ENCODE data around the gene HEXD.
A peak's percentile ranks its signal among the peaks of the same experiment; 100 is the strongest.

HEXD gene

DNA sequence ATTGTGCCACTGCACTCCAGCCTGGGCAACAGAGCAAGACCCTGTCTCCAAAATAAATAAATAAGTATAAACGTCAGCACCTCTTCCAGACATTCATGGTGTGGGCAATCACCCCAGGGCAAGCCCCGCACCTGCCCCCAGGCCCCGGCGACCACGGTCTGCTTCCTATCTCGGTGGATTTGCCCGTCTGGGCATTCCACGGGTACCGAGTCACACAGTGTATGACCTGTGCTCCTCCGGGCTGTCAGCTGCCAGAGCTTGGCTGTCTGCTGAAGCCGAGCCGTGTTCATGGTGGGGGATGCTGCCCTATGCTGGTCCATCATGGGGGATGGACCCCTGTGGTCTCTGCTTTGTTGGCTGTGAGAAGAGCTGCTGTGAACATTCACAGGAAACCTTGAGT, 17.0 kb downstream of the HEXD start:
- intact Hi-C loops (cut with DNase I): no loop called here

DNA sequence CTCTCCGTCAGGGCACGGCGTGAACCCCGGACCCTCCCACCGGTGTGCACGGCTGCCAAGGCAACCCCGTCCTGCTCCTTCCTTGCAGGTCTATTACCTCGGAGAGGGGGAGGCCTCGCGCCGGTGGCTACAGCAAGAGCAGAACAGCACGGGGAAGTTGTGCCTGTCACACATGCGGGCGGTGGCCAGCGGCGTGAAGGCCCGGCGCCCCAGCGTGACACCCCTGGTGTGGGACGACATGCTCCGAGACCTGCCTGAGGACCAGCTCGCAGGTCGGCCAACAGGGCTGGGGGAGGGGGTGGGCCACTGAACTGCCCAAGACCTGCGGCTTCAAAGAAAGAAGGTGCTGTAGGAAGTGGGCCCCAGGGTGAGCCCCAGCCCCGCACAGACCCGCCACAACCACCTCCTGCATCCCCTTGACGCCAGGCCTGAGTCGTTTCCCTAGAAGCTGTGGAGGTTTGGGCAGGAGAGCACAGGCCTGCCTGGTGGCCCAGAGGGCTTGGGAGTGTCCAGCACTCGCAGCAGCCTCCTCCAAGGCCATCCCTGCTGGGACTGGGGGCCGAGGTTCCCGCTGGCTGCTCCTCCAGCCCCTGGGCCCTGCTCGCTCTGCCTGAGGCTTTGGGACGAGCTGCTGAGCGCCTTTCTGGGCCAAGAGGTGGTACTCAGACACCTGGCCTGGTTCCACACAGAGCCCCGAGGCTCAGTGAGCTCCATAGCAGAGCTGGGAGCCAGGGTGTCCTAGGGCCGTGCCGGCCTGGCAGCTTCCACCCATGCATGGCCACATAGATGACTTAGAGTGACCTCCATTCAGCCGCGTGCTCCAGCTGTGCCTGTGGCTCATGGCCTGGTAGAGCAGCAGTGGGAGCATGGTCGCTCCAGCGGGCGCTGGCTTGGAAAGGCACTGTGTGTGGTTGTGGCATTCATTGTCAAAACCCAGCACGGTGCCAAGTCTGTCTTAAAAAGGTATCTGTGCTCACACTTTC, 17.7 kb downstream of the HEXD start:
- intact Hi-C loops (cut with DNase I): no loop called here
- no peak for DNase-seq

More for the DNA sequence above, 17.0 kb downstream of the HEXD start:
- DNase-seq: no peak

DNA sequence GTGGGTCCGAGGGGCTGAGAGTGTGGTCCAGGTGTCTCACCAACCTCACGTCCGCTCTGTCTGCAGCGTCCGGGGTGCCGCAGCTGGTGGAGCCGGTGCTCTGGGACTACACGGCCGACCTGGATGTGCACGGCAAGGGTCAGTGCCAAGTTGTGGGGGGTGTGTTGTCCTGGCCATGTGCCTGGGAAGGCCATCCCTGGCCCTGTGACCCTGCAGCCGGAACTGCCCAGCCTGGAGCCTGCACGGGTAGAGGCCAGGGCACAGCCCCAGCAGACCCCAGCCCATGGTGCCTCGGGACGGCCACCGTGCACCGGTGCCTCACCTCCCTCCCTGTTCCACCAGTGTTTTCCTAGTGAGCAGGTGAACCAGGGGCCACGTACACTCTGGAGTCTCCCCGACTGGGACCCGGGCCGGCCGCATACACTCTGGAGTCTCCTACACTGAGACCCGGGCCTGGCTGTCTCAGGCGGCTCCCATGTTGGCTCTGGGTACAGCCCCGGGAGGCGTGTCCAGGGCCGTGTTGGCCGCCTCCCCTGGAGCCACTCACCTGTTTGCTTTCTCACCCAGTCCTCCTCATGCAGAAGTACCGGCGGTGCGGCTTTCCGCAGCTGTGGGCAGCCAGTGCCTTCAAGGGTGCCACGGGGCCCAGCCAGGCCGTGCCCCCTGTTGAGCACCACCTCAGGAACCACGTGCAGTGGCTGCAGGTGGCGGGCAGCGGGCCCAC, 18.6 kb downstream of the HEXD start:
- DNase-seq: no peak
- intact Hi-C loops (cut with DNase I): no loop called here

DNA sequence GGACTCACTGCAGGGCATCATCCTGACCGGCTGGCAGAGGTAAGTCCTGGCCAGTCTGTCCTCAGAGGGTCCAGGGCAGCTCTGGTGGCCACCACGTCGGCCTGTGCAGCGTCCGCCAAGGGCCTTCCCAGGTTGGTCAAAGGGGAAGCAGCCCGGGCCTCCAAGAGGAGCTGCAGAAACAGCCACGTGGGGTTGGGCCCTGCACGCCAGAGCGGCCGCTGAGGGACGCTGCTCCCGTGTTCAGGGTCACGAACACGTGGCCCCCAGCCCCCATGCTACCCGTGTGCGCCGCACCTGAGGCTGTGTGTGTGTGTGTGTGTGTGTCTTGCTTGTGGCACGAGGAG, 19.1 kb downstream of the HEXD start:
- DNase-seq: no peak
- intact Hi-C loops (cut with DNase I): no loop called here

DNA sequence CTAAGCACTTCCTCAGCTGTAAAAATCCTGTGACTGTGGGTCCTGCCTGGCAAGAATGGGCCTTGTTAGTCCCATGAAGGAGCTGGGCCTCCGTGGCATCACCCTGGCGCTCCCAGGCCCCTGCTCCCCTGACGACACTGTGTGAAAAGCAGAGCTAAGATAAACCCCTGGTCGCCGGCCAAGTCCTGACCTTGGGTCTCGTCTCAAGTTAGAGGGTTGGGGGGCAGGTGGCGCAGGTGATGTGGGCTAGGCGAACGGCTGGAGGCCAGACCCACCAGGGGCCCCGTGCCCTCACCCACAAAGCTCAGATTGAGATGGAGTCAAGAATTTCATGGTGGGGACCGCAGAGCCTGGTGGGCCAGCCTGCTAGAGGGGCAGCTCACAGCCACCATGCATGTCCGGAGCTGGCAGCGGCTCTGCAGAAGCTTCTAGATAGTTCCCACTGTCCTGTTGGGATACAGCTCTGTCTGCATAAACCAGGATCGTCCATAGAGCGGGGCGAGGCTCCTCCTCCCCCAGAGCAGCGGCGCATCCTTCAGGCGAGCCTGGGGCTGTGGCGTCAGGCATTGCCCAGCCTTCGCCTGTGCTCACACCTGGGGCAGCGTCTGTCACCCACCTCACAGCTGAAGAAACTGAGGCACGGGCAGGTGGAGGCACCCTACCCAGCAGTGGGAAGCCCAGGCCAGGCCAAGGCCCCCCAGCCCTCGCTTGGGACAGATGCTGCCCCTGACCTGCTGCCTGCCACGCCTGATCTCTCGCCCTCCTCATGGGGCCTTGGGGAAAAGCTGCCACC, 20.4 kb downstream of the HEXD start:
- no peak for DNase-seq
- intact Hi-C loops (cut with DNase I): no loop called here

DNA sequence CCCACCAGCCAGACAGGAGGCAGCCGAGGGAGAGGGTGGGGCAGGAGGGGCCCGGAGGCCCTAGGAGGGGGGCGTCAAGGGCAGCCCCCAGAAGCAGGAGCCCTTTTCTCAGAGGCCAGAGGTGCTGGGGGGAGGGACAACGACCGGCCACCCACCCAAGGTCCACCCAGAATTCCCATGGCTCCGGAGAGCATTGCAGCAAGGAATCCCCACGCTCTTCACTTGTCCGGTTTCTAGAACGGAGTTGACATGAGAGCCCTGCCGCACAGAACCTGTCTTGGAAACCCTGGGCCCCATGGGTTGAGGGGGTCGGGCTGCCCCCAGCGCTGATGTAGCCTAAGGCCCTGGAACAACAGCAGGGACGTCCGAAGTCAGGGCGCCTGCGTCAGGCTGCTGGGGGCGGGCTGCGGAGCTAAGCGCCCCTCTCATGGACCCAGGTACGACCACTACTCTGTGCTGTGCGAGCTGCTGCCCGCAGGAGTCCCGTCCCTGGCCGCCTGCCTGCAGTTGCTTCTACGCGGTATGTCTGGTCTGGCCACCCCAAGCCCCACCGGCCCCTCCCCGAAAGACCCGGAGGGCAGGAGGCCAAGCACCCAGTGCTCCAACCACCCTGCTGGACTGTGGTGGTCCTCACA, 21.2 kb downstream of the HEXD start:
- intact Hi-C loops (cut with DNase I): no loop called here
- no peak for DNase-seq

DNA sequence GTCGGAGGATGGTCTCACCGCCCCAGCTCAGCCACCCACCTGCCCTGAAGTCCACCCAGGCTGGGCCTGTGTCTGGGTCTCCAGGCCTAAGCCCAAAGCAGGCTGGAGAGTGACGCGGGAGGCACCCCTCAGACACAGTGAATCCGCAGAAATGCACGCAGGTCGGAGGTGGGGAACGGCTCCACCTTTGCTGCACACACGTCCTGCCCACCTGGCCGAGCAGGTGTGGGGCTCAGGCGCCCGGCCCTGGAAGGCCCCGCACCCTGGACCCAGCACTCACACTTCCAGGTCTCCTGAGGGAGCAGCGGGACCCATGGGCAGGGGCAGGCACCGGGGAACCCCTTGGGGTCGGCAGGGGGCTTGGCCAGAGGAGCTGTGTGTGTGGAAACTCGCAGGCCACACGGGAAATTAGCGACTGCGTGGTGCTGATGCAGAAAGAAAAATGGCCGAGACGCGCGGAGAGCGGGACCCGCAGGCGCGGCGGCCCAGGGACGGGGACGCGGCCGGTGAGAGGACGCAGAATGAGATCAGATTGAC, 21.8 kb downstream of the HEXD start:
- intact Hi-C loops (cut with DNase I): no loop called here
- DNase-seq: no peak

DNA sequence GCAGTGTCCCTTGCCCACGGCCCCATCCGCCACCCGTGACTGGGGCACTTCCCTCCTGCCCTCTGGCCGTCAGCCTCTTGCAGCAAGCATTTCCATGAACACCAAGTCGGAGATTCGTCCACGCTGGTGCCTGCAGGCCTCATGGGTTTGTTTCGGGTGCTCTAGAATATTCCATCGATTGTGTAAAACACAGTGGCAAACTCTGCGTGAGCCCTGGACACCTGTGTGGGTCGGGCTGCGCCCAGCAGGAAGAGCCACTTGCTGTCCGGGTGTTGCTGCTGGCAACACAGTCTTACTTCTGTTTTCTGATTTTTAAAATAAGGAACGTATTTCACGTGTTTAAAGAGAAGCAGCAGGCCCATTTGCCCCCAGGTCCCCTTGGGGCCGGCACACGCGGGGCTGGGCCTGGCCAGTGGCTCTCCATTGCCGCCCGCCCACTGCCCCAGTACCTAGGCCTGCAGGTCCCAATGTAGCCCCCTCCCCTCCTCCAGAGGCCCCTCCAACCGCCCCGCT, 22.4 kb downstream of the HEXD start:
- no peak for DNase-seq
- intact Hi-C loops (cut with DNase I): no loop called here

DNA sequence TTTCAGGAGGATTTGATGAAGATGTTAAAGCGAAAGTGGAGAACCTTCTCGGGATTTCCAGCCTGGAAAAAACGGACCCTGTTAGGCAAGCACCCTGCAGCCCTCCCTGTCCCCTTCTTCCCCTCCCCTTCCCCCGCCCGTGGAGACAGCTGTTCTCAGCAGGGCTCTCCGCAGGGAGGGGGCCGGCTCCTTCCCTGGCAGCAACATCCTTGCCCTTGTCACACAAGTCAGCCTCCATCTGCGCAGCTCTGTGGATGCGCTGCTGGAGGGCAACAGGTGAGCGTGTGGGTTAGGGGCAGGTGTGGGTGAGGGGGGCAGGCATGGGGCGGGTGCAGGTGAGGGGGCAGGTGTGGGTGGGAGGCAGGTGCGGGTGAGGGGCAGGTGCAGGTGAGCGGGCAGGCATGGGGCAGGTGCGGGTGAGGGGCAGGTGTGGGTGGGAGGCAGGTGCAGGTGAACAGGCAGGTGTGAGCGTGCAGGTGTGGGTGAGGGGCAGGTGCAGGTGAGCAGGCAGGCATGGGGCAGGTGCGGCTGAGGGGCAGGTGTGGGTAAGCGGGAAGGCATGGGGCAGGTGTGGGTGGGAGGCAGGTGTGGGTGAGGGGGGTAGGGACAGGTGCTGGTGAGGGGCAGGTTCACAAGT, 23.0 kb downstream of the HEXD start:
- intact Hi-C loops (cut with DNase I): no loop called here
- DNase-seq: peak in 28 of 42 donors; percentile 21 to 86 (median 62)

DNA sequence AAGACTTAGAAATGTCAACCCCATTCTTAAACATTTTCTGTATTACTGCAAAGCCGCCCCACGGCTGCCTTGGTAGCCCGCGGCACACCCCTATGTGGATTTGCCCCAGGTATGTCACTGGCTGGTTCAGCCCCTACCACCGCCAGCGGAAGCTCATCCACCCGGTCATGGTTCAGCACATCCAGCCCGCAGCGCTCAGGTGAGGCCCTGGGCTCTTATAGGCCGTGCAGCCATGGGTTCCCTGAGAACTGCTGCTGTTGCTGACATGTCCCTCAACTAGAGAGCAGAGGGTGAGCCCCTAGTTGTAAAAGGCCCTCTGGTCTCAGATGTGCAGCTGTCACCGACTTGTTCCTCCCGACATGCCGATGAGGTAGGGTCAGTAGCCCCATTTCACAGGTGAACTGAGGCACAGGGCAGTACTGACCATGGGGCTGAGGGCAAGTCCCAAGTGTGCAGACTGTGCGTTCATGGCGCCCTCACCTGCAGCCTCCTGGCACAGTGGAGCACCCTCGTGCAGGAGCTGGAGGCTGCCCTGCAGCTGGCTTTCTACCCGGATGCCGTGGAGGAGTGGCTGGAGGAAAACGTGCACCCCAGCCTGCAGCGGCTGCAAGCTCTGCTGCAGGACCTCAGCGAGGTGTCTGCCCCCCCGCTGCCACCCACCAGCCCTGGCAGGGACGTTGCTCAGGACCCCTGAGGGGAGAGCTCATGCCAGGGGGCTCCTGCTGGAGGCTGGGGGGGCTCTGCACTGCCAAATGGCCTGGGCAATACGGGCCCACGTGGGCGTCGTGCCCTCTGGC, 23.7 kb downstream of the HEXD start:
- DNase-seq: no peak
- intact Hi-C loops (cut with DNase I): no loop called here

DNA sequence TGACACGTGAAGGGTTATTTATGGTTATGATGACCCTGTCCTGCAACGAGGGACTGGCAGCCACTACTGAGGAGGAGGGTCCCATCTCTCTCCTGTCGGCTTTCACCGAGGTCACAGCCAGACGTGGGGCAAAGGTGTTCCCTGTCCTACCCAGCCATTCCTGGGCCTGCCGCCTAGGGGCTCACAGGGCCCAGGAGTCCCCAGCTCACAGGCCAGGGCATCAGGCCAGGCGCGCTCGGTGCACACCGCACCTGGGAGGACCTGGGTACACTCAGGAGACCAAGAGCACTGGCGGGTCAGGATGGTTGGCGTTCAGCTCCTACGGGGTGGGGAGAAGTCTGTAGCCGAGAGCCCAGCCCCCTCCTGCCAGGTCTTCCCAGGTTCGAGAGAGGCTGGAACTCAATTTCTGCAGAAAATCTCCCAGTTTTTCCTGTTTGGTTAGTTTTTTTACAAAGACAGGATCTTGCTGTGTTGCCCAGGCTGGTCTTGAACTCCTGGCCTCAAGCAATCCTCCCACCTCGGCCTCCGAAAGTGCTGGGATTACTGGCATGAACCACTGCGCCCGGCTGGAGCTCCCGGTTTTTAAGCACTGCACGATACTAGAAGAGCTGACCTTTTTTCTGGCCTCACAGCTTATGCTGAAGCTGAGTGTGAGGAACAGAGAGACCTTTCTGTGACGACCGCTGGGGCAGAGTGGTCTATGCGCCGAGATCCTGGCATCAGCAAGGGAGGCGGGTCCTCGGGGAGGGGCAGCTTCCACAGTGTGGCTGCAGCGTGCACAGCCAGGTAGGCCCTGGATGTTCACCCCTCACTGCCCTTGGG, 24.7 kb downstream of the HEXD start:
- intact Hi-C loops (cut with DNase I): no loop called here
- DNase-seq: no peak

DNA sequence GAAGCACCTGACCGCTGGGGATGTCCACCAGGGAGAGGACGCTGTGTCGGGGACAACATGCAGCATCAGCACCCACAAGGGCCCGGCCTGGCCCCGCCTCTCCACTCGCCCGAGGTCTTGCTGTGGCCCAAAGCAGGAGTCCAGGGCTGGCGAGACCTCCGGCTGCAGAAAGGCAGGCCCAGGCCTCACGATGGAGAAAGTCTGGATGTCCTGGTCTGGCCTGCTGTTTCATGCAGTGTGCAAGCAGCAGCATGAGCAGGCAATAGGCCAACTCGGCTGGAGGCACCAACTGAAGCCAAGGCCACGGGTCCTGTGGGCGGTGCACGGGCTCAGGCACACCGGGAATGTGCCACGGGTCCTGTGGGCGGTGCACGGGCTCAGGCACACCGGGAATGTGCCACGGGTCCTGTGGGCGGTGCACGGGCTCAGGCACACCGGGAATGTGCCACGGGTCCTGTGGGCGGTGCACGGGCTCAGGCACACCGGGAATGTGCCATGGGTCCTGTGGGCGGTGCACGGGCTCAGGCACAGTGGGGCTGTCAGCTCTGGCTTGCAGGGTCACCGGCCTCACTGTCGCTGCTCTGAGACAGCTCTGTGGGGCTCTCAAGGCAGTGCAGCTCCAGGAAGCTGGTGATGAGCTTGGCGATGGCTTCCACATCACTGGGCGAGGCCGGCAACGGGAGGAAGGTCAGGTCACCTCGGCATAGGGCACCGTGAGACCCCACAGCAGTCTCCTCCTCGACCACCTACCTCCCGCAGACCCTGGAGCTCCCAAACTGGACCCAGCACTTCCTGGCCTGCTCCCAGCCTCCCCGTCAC, 25.5 kb downstream of the HEXD start:
- peak in 27 of 42 donors; percentile 37 to 82 (median 63) for DNase-seq
- intact Hi-C loops (cut with DNase I): no loop called here

DNA sequence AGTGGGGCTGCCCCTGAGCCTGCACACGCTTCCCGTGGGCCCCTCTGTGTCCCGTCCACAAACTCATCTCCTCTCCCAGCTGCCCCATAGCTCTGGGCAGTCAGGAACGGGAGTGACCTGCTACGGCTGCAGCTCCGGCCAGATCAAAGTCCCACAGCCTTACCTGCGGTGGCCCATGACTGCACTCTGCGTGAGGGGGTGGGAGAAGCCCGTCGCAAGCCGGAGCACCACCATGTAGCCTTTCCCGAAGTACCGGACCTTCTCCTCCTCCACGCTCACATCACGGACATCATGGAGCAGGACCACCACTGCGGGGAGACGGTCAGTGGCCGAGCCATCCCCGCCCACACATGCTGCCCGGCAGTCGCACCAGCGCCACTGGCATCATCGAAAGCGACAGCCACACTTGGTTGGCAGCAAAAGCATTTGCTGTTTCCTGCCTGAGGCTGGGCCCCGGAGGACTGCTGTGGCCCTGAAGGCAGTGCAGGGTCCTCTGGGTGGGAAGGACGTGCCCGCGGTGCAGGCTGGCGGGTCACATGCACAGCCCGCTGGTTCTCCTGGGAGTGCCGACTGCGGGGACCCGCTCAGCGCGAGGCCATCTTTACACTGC, 26.2 kb downstream of the HEXD start:
- intact Hi-C loops (cut with DNase I): no loop called here
- DNase-seq: no peak

DNA sequence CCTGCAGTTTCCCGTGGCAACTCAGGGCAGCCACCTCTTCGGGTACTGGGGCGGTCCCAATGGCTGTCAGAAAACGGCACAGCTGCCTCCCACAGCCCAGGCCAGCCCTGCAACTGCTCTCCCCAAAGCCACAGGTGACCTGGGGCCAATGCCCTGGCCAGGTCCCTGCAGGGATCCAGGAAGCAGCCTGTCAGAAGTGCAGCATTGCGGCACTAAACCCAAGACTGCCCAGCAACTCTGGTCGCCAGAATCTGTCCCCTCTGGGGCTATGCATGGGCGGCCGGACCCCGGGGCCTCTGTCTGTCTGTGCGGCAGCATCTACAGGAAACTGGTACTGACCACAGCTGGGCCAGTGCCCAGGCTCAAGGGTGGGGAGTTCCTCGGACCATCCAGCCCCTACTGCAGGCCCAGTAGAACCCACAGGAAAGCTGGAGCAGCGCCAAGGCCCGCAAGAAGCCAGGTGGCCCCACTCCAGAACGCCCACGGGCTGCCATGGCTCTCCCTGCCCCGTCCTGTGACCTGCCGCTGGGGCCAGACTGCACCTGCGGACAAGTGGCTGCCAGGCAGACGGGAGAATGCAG, 26.9 kb downstream of the HEXD start:
- intact Hi-C loops (cut with DNase I): no loop called here
- DNase-seq: peak in 19 of 42 donors; percentile 22 to 64 (median 42)

DNA sequence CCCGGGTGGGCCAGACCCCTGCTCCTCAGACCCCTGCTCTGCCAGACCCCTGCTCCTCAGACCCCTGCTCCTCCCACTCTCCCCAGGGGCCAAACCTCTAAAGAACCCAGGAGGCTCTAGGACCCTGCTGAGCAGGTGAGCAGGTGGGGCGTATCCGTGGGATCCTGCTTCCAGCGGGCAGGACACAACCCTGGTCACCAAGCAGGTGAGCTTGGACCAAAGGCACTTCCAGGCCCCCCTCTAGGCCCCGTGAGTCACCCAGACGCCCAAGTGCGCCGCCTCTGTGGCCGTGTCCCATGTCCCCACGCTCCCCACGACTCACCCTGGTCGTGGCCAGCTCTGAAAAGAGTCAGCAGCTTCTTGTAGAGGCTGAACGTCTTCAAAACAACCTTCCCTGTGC, 27.4 kb downstream of the HEXD start:
- DNase-seq: no peak
- intact Hi-C loops (cut with DNase I): no loop called here
